Smooth muscle cell (in vitro differentiated cells): Measurements from ENCODE around the gene AKAIN1. TPM values are rescaled to one million over a fixed set of nuclear protein-coding genes. Genes with fewer than 3 reads are reported as not detected.

ENCODE experiments used
- DNase-seq: peaks from one replicate; lab custom pipeline; 2025; ENCODE audit not compliant: unreplicated experiment; lab: John Stamatoyannopoulos, UW
- H2AFZ ChIP-seq: fragments of 200-600 bp; sonication (generic); 2 replicates; pipeline ENCODE4 v1.6.0; 2016; ENCODE audit warnings: antibody characterized with exemption, low read depth, mild to moderate bottlenecking
- H3F3A ChIP-seq: fragments of 200-600 bp; sonication (generic); 2 replicates; pipeline ENCODE4 v1.6.0; 2017; ENCODE audit warnings: antibody characterized with exemption, low read depth
- H3K27ac ChIP-seq: fragments of 200-600 bp; sonication (generic); 2 replicates; pipeline ENCODE4 v1.5.1; 2016; ENCODE audit warnings: low read depth, mild to moderate bottlenecking
- H3K27me3 ChIP-seq: fragments of 200-600 bp; sonication (generic); 2 replicates; pipeline ENCODE4 v1.6.1; 2016; ENCODE audit warnings: low read depth, mild to moderate bottlenecking
- H3K36me3 ChIP-seq: fragments of 200-600 bp; sonication (generic); 2 replicates; pipeline ENCODE4 v1.5.1; 2016; ENCODE audit warnings: low read depth
- H3K4me1 ChIP-seq: fragments of 200-600 bp; sonication (generic); 2 replicates; pipeline ENCODE4 v1.5.1; 2016; ENCODE audit warnings: low read depth
- H3K4me2 ChIP-seq: fragments of 200-600 bp; sonication (generic); 2 replicates; pipeline ENCODE4 v1.6.0; 2016; ENCODE audit warnings: mild to moderate bottlenecking
- H3K4me3 ChIP-seq: fragments of 200-600 bp; sonication (generic); 2 replicates; pipeline ENCODE4 v1.5.1; 2016; ENCODE audit warnings: mild to moderate bottlenecking
- H3K79me2 ChIP-seq: fragments of 200-600 bp; sonication (generic); 2 replicates; pipeline ENCODE4 v1.6.0; 2016; ENCODE audit warnings: low read depth, mild to moderate bottlenecking
- H3K9ac ChIP-seq: fragments of 200-600 bp; sonication (generic); 2 replicates; pipeline ENCODE4 v1.6.0; 2016; ENCODE audit warnings: low read depth
- H3K9me3 ChIP-seq: fragments of 200-600 bp; sonication (generic); replicated peaks from 2 replicates; pipeline ENCODE4 v1.5.1; 2016; ENCODE audit warnings: low read depth
- H4K20me1 ChIP-seq: fragments of 200-600 bp; sonication (generic); 2 replicates; pipeline ENCODE4 v1.6.0; 2016; ENCODE audit warnings: low read depth
- CTCF ChIP-seq: fragments of 200-600 bp; sonication (generic); IDR thresholded peaks from 2 replicates; pipeline ENCODE4 v1.5.1; 2017; ENCODE audit warnings: borderline replicate concordance, mild to moderate bottlenecking, antibody characterized with exemption; ENCODE audit not compliant: insufficient read depth, poor library complexity, severe bottlenecking
- WGBS: methylation state at CpG from one replicate; pipeline ENCODE4 v1.1.7; 2016; ENCODE audit warnings: low lambda C conversion rate; 5-methylcytosine and 5-hydroxymethylcytosine counted together
- polyA plus RNA-seq: library from polyadenylated mRNA; unstranded; fragments of >200 nt; fragmentation: Nextera tagmentation; extraction: Ambion mirVana; gene quantifications from 2 replicates; pipeline ENCODE4 v1.2.1, GENCODE V29; 2016
- total RNA-seq: library from RNA; depleted of rRNA; stranded (reverse); fragments of >200 nt; gene quantifications from 2 replicates; pipeline ENCODE4 v1.2.3, GENCODE V29; 2014

The AKAIN1 gene
- total and polyA plus RNA-seq, 2 experiments from 2014 or later, result not detected

DNA sequence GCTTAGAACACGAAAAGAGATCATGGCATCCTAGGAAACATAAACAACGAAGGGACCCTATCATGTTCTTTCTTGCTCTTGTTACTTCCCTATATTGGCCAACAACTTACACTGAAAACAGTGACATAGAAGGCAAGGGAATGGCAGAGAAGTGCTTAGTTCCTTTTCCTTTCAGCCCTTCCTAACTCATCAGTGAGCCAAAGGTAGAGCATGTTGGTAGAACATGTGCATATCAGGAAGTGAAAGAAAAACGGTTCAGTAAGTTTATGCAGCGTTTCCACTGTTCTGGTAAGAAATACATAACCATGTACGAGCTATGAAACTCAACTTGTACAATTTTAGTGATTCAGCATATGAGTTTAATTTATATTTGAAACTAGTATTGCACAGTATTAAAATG, 21.7 kb downstream of the AKAIN1 start:
- Histone ChIP-seq H4K20me1 (no peaks in the 10 kb centered on the region), H3F3A (no peaks in the 10 kb centered on the region), H3K4me2 (no peak overlapping the region), H3K36me3 (no peaks in the 10 kb centered on the region), H2AFZ (no peak overlapping the region), H3K4me3 (no peak overlapping the region), H3K79me2 (no peaks in the 10 kb centered on the region), H3K9ac (no peak overlapping the region), H3K4me1 (no peaks in the 10 kb centered on the region), H3K27me3 (peaks cover 4% of the 10 kb centered on the region), H3K27ac (no peak overlapping the region), H3K9me3 (no peaks in the 10 kb centered on the region)
- no peak for DNase-seq
- 82% methylated on average over 5 of the region's 5 CpGs for WGBS
- TF ChIP-seq CTCF, result no peak

DNA sequence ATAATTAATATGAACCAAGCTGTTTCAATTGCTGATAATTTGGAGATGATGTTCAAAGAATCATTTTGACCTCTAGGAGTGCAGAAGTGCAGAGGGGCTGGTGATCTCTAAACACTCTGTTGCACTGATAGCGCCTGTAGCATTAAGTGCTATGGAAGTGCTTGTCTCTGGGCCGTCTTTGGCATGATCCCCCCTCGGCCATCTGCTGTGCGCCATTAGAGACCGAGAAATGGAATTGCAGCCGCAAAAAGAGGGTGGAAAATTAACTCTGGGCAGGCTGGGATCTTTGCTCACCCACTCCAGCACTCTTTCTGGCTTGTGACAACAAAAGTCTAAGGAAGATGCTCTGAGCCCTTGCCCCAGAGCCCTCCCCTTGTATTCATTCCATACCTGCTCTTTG, 23.4 kb downstream of the AKAIN1 start:
- no peak for TF ChIP-seq CTCF
- H3F3A ChIP-seq, result no peaks in the 10 kb centered on the region
- no peaks in the 10 kb centered on the region for H3K9me3 ChIP-seq
- H3K27me3 ChIP-seq, result no peaks in the 10 kb centered on the region
- no peaks in the 10 kb centered on the region for H4K20me1 ChIP-seq
- H3K79me2 ChIP-seq, result no peaks in the 10 kb centered on the region
- no peaks in the 10 kb centered on the region for H3K4me1 ChIP-seq
- H3K4me2 ChIP-seq, result no peak overlapping the region
- DNase-seq, result no peak
- no peak overlapping the region for H3K27ac ChIP-seq
- H3K9ac ChIP-seq, result no peak overlapping the region
- H2AFZ ChIP-seq, result no peak overlapping the region
- 84% methylated on average over 6 of the region's 6 CpGs for WGBS
- no peaks in the 10 kb centered on the region for H3K36me3 ChIP-seq
- H3K4me3 ChIP-seq, result no peak overlapping the region

DNA sequence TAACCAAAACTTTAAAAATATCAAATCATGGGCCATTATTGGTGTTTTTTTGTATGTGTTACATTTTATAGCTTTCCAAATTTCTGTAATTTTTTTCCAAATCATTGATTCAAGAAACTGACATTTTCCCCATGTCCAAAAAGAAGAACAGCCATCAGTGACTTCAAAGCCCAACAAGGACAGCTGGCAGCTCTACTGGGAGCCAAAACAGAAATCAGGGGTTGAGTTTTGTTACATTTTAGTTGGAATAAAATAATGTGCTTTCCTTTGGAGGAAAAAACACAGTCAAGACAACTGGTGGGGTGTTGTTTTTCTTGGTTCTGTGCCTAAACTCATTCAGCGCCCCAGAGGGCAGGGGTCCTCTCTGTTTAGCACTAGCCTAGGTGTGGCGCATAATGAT, 23.8 kb downstream of the AKAIN1 start:
- TF ChIP-seq CTCF, result no peak

DNA sequence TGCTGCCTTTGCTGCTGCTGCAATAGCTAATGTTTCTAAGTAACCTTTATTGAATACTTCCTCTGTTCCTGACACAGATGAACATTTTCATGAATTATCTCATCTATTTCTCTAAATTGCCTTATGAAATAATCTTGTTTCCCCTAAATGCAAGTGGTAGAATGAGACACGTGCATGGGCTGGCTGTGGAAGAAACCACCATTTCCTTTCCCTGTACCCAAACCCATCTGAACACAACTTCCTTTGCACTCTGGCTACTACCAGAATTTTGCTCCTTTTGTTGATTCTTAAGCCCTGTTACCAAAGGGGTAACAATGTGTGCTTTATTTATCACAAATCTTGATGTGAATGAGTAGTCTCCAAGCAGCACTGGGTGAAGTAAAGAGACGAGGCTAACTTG, 29.2 kb downstream of the AKAIN1 start:
- 72% methylated on average over 2 of the region's 2 CpGs for WGBS
- DNase-seq, result no peak
- H3K4me1 ChIP-seq, result no peaks in the 10 kb centered on the region
- no peak overlapping the region for H3K27ac ChIP-seq
- no peaks in the 10 kb centered on the region for H4K20me1 ChIP-seq
- H3K4me3 ChIP-seq, result no peak overlapping the region
- no peak overlapping the region for H3K4me2 ChIP-seq
- no peak overlapping the region for H3K9ac ChIP-seq
- no peak overlapping the region for H2AFZ ChIP-seq
- H3K36me3 ChIP-seq, result no peaks in the 10 kb centered on the region
- no peaks in the 10 kb centered on the region for H3F3A ChIP-seq
- no peaks in the 10 kb centered on the region for H3K9me3 ChIP-seq
- H3K27me3 ChIP-seq, result peaks cover 4% of the 10 kb centered on the region
- no peak for TF ChIP-seq CTCF
- H3K79me2 ChIP-seq, result no peaks in the 10 kb centered on the region

More for the DNA sequence above, 23.8 kb downstream of the AKAIN1 start:
- H3K36me3 ChIP-seq, result no peaks in the 10 kb centered on the region
- H3K4me1 ChIP-seq, result no peaks in the 10 kb centered on the region
- no peak overlapping the region for H3K27ac ChIP-seq
- no peak for DNase-seq
- H3F3A ChIP-seq, result no peaks in the 10 kb centered on the region
- no peaks in the 10 kb centered on the region for H4K20me1 ChIP-seq
- WGBS, result 94% methylated on average over 2 of the region's 2 CpGs
- H3K9ac ChIP-seq, result no peak overlapping the region
- H3K27me3 ChIP-seq, result no peaks in the 10 kb centered on the region
- no peak overlapping the region for H3K4me2 ChIP-seq
- H3K9me3 ChIP-seq, result no peaks in the 10 kb centered on the region
- H3K4me3 ChIP-seq, result no peak overlapping the region
- no peaks in the 10 kb centered on the region for H3K79me2 ChIP-seq
- H2AFZ ChIP-seq, result no peak overlapping the region
